Measurements from ENCODE around the gene NFATC4. TPM values are rescaled to one million over a fixed set of nuclear protein-coding genes. Genes with fewer than 3 reads are reported as not detected.
A peak's percentile ranks its signal among the peaks of the same experiment; 100 is the strongest.

The NFATC4 gene
- total and polyA plus RNA-seq, 2 donors (not counting 1 experiment from before 2014, with no cell fraction given), result 3.1 to 7.6 TPM

GRCh38 chr14:24398653-24399446, 30.9 kb downstream of the NFATC4 start, which contains the start of gene NYNRIN:
TSS of gene NYNRIN (plus strand) at chr14:24399003. CDS start at chr14:24399247, 244 bp downstream.
- no peak within 1 kb of the TSS for H3K27ac Mint-ChIP-seq
- Histone ChIP-seq H3K9ac (ENCODE audit: low read length) (peak within 1 kb of the TSS; percentile 62), H2AFZ (ENCODE audit: insufficient read depth, low read depth, low read length, poor library complexity, severe bottlenecking) (peak within 1 kb of the TSS; percentile 81), H3K4me3 (ENCODE audit: control extremely low read depth in 1 of 5, extremely low read depth in 1 of 5, insufficient read depth in 1 of 5, low read depth in 2 of 5, low read length in 4 of 5) (peak within 1 kb of the TSS in 4 of 5 experiments; percentile 26 to 56 (median 52)), H3K27me3 (replicated peaks in 1 of 4; ENCODE audit: control extremely low read depth in 1 of 4, control insufficient read depth in 3 of 4, insufficient read depth in 4 of 4, low read length in 3 of 4) (peaks cover 0 to 18% (median under 1%) of the 10 kb centered on the region in 4 experiments), H3K4me1 (ENCODE audit: control insufficient read depth in 2 of 2, insufficient read depth in 2 of 2, low read length in 2 of 2) (peaks cover 9 to 12% of the 10 kb centered on the region in 2 donors), H3K9me3 (ENCODE audit: control extremely low read depth in 1 of 3, control insufficient read depth in 2 of 3, insufficient read depth in 1 of 3, low read length in 2 of 3) (no peaks in the 10 kb centered on the region), H3K36me3 (replicated peaks in 1 of 2; ENCODE audit: control extremely low read depth in 1 of 2, control insufficient read depth in 1 of 2, extremely low read depth in 1 of 2, insufficient read depth in 2 of 2, low read length in 1 of 2) (no peaks in the 10 kb centered on the region), H4K20me1 (ENCODE audit: control insufficient read depth, insufficient read depth, low read length, poor library complexity, severe bottlenecking) (no peaks in the 10 kb centered on the region), H3K79me2 (ENCODE audit: control insufficient read depth, insufficient read depth, low read length) (no peaks in the 10 kb centered on the region), H3K4me2 (replicated peaks; ENCODE audit: low read depth, low read length, poor library complexity, severe bottlenecking) (peak within 1 kb of the TSS; percentile 94), H3K27ac (ENCODE audit: low read length in 2 of 2) (no peak within 1 kb of the TSS)
- H3K4me3 Mint-ChIP-seq, result peak within 1 kb of the TSS; percentile 75
- intact Hi-C loops (cut with micrococcal nuclease), result loop anchor here (2.0 kb wide), 1 partner anchor 58 kb away; no protein-coding TSS in a partner anchor
- WGBS (ENCODE audit: insufficient coverage), result 5% methylated on average over 45 of the region's 57 CpGs
- no peaks in the 10 kb centered on the region for H3K9me3 Mint-ChIP-seq (ENCODE audit: insufficient read depth)
- ATAC-seq (ENCODE audit: low read depth), result peak; percentile 77
- TF ChIP-seq EZH2 (IDR thresholded peaks at IDR 0.05; ENCODE audit: borderline replicate concordance, insufficient read depth, low read depth, low read length, poor library complexity, severe bottlenecking) (no peak), CTCF (IDR thresholded peaks at IDR 0.05) (no peak)
- peaks cover 11% of the 10 kb centered on the region for H3K4me1 Mint-ChIP-seq
- peak; percentile 44 for DNase-seq
- ChIA-PET CTCF (interaction anchor here (0.9 to 2.0 kb wide), 5 partner anchors 8 to 65 kb away, joined by 4 to 6 read pairs (median 6); no protein-coding TSS in a partner anchor), POLR2A (interaction anchor here (0.6 to 1.4 kb wide), 3 partner anchors 11 to 66 kb away, joined by 3 to 6 read pairs (median 6); no protein-coding TSS in a partner anchor)
- H3K27me3 Mint-ChIP-seq, result peaks cover 25% of the 10 kb centered on the region

Measured in B cell (primary cell).